Activated CD4-positive, CD25-positive, alpha-beta regulatory T cell treated with anti-CD3 and anti-CD28 coated beads, Interleukin-2, amount 50 U/mL, for 16 hours (primary cell): ENCODE results near the gene GRB7.
"Not testable (repeated sequence)": the region's sequence is repeated elsewhere in the genome, so short reads cannot be mapped to it uniquely, and the experiment has no call there.

ENCODE experiments used
- DNase-seq: peaks from one replicate; pipeline ENCODE4 v3.0.0-alpha.2; 2020; ENCODE audit warnings: low read depth, low spot score

GRB7 gene

DNA sequence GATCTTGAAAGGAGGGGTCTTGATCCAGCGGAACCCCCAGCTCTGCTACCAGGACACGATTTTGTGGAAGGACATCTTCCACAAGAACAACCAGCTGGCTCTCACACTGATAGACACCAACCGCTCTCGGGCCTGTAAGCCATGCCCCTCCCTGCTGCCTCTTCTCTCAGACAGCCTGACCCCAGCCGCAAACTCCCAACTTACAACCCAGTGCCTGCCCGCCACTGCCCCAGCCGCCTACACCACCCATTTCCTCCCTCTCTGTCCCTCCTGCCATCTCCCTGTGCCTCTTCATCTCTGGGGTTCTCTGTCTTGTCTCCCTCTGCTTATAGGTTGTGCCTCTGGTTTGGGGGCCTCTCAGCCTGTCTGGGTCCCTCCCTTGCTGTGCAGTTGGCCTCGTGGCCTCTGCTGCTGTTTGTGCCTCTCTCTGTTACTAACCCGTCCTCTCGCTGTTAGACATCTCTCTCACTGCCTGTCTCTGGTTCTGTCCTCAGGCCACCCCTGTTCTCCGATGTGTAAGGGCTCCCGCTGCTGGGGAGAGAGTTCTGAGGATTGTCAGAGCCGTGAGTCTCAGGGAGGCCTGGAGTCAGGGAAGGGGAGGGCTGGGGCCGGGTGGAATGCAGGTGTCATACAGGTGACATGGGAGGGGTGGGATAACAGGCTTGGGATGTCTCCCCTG lies 28.3 kb upstream of the GRB7 start:
- no peak for DNase-seq

DNA sequence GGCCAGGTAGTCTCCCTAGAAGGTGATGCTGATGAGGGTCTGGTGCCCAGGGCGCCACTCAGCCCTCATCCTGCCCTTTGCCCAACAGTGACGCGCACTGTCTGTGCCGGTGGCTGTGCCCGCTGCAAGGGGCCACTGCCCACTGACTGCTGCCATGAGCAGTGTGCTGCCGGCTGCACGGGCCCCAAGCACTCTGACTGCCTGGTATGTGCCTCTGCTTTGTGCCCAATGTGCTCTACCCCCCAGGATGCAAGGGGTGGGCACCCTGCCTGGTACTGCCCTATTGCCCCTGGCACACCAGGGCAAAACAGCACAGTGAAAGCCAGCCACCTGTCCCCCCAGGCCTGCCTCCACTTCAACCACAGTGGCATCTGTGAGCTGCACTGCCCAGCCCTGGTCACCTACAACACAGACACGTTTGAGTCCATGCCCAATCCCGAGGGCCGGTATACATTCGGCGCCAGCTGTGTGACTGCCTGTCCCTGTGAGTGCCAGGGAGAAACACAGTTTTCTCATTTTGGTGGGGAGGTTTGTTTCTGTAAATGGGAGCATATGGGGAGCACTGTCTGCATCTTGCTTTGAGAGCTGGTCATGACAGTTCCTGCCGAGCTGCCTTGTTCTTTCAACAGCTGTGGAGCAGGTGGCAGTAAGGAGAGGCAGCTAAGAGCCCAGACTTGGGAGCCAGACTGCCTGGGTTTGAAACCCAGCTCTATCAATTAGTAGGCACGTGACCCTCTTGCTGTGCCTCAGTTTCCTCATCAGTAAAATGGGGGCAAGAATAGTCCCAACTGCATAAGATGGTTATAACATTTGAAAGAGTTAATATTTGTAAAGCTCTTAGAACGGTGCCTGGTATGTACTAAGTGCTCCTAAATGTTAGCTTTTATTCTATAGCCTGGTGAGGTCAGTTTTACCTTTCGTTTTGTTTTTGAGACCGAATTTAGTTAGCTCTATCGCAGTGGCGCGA lies 27.5 kb upstream of the GRB7 start:
- DNase-seq: no peak

DNA sequence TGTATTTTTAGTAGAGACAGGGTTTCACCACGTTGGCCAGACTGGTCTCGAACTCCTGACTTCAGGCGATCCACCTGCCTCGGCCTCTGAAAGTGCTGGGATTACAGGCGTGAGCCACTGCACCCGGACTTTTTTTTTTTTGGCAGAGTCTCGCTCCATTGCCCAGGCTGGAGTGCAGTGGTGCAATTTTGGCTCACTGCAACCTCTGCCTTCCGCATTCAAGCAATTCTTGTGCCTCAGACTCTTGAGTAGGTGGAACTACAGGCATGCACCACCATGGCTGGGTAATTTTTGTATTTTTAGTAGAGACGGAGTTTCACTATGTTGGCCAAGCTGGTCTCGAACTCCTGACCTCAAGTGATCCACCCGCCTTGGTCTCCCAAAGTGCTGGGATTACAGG lies 26.7 kb upstream of the GRB7 start:
- not testable (repeated sequence) for DNase-seq

DNA sequence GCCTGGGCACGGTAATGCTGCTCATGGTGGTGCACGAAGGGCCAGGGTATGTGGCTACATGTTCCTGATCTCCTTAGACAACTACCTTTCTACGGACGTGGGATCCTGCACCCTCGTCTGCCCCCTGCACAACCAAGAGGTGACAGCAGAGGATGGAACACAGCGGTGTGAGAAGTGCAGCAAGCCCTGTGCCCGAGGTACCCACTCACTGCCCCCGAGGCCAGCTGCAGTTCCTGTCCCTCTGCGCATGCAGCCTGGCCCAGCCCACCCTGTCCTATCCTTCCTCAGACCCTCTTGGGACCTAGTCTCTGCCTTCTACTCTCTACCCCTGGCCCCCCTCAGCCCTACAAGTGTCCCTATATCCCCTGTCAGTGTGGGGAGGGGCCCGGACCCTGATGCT lies 25.9 kb upstream of the GRB7 start:
- no peak for DNase-seq

DNA sequence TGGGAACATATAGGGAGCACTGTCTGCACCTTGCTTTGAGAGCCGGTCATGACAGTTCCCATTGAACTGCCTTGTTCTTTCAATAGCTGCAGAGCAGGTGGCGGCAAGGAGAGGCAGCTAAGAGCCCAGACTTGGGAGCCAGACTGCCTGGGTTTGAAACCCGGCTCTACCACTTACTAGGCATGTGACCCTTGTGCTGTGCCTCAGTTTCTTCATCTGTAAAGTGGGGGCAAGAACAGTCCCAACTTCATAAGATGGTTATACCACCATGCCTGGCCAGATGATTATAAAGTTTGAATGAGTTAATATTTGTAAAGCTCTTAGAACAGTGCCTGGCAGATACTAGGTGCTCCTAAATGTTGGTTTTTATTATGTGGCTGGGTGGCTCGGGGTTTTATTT lies 23.5 kb upstream of the GRB7 start:
- DNase-seq: no peak

DNA sequence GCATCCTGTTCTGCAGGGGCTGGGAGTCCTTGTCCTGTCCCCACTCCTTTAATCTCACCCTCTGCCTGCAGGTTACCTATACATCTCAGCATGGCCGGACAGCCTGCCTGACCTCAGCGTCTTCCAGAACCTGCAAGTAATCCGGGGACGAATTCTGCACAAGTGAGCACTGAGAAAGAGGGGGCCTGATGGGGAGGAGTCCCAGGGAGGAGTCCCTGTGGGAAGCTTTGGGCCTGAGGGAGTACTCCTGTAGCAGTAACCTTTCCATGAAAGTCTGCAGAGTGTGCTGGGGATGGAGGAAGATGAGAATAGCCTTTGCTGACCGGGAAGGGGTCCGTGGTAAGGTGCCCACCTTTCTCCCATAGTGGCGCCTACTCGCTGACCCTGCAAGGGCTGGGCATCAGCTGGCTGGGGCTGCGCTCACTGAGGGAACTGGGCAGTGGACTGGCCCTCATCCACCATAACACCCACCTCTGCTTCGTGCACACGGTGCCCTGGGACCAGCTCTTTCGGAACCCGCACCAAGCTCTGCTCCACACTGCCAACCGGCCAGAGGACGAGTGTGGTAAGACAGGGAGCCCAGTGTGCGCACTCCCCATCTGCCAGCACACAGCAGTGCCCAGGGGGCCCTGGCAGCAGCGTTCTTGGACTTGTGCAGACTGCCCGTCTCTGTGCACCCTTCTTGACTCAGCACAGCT lies 22.2 kb upstream of the GRB7 start:
- DNase-seq: no peak

DNA sequence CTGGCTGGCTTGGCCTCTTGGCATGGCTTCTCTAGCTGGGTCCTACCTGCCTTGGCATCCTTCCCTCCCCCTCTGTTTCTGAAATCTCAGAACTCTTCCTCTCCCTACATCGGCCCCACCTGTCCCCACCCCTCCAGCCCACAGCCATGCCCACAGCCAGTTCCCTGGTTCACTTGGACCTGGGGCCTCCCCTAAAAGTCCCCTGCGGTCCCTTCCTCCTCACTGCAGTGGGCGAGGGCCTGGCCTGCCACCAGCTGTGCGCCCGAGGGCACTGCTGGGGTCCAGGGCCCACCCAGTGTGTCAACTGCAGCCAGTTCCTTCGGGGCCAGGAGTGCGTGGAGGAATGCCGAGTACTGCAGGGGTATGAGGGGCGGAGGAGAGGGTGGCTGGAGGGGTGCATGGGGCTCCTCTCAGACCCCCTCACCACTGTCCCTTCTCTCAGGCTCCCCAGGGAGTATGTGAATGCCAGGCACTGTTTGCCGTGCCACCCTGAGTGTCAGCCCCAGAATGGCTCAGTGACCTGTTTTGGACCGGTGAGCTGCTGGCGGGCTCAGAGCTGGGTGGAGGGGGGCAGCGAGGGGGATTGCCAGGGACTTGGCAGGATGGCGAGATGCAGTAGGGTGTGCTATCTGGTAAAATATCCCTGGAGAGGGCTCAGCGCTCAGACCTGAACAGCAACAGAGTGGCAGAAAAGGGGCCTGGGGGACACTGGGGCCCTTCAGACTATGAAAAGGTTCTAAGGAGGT lies 21.5 kb upstream of the GRB7 start:
- DNase-seq: no peak

DNA sequence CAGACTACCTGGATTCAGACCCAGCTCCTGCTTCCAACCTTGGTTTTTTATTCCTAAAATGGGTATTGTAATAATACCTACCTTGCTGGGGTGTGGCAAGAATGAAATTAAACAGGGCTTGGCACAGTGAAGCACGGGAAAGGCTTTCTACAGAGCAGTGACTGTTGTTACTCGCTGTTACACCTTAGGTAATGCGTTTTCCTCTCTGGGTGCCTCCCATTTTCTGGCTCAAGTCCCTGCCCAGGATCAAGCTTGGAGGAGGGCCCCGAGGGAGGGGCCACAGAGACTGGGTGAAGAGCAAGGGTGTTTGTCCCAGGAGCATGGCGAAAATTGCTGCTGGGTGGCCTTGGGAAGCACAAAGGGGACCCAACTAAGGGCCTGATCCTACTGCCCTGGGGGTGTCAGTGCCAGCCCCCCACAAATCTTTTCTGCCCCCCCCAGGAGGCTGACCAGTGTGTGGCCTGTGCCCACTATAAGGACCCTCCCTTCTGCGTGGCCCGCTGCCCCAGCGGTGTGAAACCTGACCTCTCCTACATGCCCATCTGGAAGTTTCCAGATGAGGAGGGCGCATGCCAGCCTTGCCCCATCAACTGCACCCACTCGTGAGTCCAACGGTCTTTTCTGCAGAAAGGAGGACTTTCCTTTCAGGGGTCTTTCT lies 20.7 kb upstream of the GRB7 start:
- no peak for DNase-seq

DNA sequence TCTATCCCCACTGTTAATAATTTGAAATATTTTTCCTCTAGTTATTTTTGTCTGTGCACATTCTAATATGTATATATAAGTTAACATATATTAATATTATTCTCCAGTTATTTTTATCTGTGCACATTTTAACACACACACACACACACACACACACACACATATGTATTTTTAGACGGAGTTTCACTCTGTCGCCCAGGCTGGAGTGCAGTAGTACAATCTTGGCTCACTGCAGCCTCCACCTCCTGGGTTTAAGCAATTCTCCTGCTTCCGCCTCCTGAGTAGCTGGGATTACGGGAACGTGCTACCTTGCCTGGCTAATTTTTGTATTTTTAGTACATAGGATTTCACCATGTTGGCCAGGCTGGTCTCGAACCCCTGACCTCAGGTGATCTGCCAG lies 20.1 kb upstream of the GRB7 start:
- DNase-seq: no peak

DNA sequence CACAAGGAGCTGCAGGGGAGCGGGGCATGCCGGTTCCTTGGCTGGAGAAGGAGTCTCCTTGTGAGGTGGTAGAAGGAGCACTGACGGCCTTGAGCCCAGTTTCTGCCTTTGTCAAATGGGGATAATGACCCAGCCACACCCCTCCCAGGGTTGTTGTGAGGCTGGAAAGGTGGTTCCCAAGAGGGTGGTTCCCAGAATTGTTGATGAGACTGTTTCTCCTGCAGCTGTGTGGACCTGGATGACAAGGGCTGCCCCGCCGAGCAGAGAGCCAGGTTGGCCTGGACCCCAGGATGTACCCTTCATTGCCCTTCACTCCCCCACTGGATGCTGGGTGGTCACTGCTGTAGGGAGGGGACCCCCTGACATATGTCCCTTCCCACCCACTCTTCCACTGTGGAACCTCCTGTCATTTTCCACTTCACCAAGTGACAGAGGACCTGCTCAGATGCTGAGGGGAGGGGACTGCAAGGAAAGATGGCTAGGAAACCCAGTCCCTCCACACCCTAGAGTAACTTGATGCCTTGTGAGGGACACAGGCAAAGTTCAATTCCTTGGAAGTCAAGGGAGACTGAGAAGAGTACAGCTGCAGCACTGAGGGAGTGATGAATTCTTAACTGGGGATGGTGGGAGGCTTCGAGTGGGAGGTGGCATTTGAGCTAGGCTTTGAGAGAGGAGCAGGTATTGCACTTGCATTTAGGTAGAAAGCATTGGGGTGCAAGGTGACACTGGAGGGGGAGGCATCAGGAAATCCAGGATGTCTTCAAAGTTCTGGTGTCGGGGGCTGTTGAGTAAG lies 18.0 kb upstream of the GRB7 start:
- no peak for DNase-seq

DNA sequence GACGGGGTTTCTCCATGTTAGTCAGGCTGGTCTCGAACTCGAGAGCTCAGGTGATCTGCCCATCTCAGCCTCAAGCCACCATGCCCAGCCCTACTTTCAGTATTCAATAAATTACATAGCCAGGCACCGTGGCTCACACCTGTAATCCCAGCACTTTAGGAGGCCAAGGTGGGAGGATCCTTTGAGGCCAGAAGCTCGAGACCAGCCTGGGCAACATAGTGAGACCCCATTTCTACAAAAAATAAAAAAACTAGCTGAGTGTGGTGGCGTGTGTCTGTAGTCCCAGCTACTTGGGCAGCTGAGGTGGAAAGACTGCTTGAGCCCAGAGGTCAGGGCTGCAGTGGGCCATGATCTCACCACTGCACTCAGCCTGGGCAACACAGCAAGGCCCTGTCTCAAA lies 15.6 kb upstream of the GRB7 start:
- no peak for DNase-seq

DNA sequence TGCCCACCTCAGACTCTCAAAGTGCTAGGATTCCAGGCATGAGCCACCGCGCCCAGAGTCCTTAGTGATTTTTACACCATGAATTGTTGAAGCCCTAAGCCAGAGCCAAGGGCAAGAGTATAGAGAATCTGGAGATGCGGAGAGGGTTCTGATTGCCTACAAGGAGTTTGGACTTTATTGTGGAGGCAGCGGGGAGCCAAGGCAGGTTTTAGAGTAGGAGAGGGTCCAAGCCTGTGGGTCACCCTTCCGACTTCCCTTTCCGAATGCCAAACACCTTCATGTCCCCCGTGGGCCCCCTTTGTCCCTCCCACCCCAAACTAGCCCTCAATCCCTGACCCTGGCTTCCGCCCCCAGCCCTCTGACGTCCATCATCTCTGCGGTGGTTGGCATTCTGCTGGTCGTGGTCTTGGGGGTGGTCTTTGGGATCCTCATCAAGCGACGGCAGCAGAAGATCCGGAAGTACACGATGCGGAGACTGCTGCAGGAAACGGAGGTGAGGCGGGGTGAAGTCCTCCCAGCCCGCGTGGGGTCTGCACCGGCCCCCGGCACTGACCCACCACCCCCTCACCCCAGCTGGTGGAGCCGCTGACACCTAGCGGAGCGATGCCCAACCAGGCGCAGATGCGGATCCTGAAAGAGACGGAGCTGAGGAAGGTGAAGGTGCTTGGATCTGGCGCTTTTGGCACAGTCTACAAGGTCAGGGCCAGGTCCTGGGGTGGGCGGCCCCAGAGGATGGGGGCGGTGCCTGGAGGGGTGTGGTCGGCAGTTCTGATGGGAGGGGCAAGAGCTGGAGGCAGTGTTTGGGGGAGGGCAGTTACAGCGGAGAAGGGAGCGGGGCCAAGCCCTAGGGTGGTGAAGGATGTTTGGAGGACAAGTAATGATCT lies 14.5 kb upstream of the GRB7 start:
- no peak for DNase-seq

DNA sequence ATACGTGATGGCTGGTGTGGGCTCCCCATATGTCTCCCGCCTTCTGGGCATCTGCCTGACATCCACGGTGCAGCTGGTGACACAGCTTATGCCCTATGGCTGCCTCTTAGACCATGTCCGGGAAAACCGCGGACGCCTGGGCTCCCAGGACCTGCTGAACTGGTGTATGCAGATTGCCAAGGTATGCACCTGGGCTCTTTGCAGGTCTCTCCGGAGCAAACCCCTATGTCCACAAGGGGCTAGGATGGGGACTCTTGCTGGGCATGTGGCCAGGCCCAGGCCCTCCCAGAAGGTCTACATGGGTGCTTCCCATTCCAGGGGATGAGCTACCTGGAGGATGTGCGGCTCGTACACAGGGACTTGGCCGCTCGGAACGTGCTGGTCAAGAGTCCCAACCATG lies 13.0 kb upstream of the GRB7 start:
- DNase-seq: no peak

DNA sequence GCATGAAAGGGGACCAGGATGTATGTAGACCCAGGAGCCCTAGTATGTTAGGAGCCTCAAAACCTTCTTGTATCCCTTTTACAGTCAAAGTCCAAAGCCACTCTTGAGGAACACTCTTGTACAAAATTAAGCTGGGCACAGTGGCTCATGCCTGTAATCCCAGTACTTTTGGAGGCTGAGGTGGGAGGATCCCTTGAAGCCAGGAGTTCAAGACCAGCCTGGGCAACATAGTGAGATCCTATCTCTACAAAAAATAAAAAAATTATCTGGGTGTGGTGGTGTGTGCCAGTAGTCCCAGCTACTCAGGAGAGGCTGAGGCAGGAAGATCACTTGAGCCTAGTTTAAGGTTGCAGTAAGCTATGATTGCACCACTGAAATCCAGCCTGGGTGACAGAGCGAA lies 11.8 kb upstream of the GRB7 start:
- not testable (repeated sequence) for DNase-seq

DNA sequence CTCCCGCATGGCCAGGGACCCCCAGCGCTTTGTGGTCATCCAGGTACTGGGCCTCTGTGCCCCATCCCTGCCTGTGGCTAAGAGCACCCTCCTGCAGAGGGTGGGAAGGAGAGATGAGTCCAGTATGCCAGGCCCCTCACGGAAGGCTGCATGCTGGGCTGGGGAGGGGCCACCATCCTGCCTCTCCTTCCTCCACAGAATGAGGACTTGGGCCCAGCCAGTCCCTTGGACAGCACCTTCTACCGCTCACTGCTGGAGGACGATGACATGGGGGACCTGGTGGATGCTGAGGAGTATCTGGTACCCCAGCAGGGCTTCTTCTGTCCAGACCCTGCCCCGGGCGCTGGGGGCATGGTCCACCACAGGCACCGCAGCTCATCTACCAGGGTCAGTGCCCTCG lies 11.1 kb upstream of the GRB7 start:
- DNase-seq: no peak

DNA sequence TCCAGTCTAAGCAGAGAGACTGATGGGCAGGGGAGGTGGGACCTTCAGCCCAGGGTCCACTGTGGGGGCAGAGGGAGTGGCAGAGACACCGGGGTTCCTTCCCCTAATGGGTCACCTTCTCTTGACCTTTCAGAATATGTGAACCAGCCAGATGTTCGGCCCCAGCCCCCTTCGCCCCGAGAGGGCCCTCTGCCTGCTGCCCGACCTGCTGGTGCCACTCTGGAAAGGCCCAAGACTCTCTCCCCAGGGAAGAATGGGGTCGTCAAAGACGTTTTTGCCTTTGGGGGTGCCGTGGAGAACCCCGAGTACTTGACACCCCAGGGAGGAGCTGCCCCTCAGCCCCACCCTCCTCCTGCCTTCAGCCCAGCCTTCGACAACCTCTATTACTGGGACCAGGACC lies 10.2 kb upstream of the GRB7 start:
- no peak for DNase-seq

DNA sequence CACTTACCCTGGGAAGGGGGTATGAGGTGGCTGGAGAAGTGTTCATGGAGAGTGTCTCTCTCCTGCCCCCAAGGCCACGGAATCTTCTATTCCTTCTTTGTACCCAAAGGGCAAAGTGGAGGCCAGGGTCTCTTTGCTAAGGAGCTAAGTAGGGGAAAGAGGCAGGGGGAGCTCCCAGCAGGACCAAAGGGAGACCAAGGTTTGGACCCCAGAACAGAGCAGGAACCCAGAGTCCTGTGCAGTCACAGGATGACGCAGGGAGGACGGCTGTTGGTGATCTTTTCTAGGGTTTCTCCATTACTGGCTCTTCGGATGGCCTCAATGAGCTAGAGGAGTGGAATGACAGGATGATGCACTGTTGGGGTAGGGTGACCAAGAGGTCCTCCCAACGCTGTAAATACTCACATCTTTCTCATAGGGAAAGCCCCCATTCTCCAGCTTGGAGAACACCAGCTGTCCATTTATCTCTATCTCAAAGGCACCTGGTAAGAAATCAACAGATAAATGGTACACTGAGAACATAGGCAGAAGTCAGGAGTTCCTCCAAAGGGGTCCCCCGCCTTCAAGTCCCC lies 8.4 kb upstream of the GRB7 start:
- no peak for DNase-seq

DNA sequence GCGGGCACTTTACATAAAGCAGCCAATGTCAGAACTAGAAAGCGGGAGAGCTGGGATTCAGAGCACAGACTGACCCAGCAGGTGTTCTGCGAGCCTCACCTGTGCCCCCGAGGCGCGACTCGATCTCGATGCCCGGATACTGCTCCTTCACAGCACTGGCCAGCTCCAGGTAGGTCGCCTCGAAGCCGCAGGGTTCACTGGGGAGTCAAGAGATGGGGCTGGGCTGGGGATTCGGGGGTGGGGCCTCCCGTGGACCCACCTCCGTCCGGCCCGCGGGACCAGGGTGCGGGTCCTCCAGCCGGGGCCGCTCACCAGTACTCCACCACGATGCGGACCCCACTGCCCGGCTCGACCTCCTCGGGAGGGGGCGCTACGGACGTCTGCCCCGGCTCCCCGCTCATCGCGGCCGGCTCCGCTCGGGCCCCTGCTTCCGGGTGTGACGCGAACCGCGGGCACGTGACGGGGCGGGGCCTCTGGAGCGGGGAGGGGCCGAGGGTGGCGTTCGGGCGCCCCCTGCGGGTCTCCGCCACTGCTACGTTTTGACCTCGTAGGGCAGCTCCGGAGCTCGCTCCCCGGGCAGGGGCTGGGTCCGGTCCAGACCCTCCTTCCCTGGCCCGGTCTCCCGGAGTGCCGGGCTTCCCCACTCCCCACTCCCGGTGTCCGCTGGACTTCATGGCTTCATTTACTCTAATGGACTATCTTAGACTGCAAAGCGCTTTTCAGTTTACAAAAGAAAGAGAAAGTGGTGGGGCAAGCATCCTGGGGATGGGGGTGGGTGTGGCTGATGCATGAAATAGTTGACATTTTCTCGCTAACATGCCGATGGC lies 7.4 kb upstream of the GRB7 start, which contains the start of gene MIEN1:
Gene MIEN1 (minus strand): TSS at position 438 of the 827 bp plus-strand sequence. CDS start 37 bp downstream, at position 401.
- DNase-seq: peak; percentile 92
